GM19324 (cell line): ENCODE measurements around the gene FNDC3A.

ENCODE experiments used
- ATAC-seq: cut with Tn5 transposase; IDR thresholded peaks from one replicate; pipeline ENCODE4 v1.9.1; 2021; ENCODE audit warnings: mild to moderate bottlenecking, moderate library complexity; ENCODE audit not compliant: unreplicated experiment, low FRiP score

FNDC3A gene

GRCh38 chr13:49246850-49247642 lies 271.3 kb downstream of the FNDC3A start:
- peak; percentile 36 for ATAC-seq

GRCh38 chr13:49247643-49248621 lies 272.2 kb downstream of the FNDC3A start, which contains the start of gene CDADC1:
Gene CDADC1, plus strand, starts transcription at chr13:49247925. Its CDS starts 113 bp downstream, at chr13:49248038.
- ATAC-seq, result peak; percentile 95

- ATAC-seq, result no peak
Measured at GRCh38 chr13:49248622-49249002, 272.9 kb downstream of the FNDC3A start.

- no peak for ATAC-seq
Measured at GRCh38 chr13:49251326-49251725, 275.6 kb downstream of the FNDC3A start.

- no peak for ATAC-seq
Measured at GRCh38 chr13:49253310-49253709, 277.6 kb downstream of the FNDC3A start.

GRCh38 chr13:49254007-49254406 lies 278.3 kb downstream of the FNDC3A start:
- ATAC-seq, result no peak

- ATAC-seq, result no peak
Measured at GRCh38 chr13:49256841-49257240, 281.1 kb downstream of the FNDC3A start.

- no peak for ATAC-seq
Measured at GRCh38 chr13:49258089-49258796, 282.5 kb downstream of the FNDC3A start.
